Activated T-cell treated with anti-CD3 and anti-CD28 coated beads, Interleukin-2, amount 50 U/mL, for 4 hours (primary cell): ENCODE data around the gene CYBC1. TPM values are rescaled to one million over a fixed set of nuclear protein-coding genes. Genes with fewer than 3 reads are reported as not detected.

Experiments
- ATAC-seq, 2 donors: fragments of 200-7000 bp; cut with Tn5 transposase; one replicate each; pipeline ENCODE4 v1.10.0; 2021
- DNase-seq: peaks from one replicate; pipeline ENCODE4 v3.0.0-alpha.2; 2020
- H3K27me3 Mint-ChIP-seq: one replicate; pipeline ENCODE4 v1.8.0; 2021; ENCODE audit warnings: low read depth, mixed read lengths
- H3K36me3 Mint-ChIP-seq: one replicate; pipeline ENCODE4 v1.8.0; 2022; ENCODE audit warnings: mixed read lengths; ENCODE audit not compliant: insufficient read depth
- H3K4me1 Mint-ChIP-seq: one replicate; pipeline ENCODE4 v1.8.0; 2021; ENCODE audit warnings: low read depth, mixed read lengths
- H3K4me3 Mint-ChIP-seq: one replicate; pipeline ENCODE4 v1.8.0; 2021; ENCODE audit warnings: mild to moderate bottlenecking, moderate library complexity, mixed read lengths
- H3K9me3 Mint-ChIP-seq: one replicate; pipeline ENCODE4 v1.8.0; 2021; ENCODE audit warnings: mixed read lengths
- total RNA-seq, 3 donors: library from RNA; stranded (reverse); gene quantifications; one replicate each; pipeline ENCODE4 v1.2.1, GENCODE V29; 2021

Gene CYBC1
- total RNA-seq, 3 donors from 2014 or later, result 151 to 165 (median 156) TPM

DNA sequence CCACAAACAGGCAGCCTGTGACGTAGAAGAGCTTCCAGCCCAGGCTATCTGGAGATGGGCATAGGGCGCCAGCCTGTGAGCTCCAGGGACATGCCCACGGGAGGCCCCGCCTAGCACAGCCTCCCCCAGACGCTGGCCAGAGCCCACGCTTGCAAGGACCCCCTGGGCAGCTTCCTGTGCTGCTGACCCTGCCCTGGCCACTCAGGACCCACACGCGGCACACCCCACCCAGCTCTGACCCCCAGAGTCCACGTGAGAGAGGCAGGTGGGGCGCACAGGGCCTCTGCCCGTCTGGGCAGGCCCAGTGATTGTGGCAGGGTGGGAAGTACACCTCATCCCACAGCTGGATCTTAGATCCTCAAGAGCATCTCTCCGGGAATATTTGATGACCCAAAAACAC lies 3.9 kb downstream of the CYBC1 start:
- DNase-seq, result no peak

DNA sequence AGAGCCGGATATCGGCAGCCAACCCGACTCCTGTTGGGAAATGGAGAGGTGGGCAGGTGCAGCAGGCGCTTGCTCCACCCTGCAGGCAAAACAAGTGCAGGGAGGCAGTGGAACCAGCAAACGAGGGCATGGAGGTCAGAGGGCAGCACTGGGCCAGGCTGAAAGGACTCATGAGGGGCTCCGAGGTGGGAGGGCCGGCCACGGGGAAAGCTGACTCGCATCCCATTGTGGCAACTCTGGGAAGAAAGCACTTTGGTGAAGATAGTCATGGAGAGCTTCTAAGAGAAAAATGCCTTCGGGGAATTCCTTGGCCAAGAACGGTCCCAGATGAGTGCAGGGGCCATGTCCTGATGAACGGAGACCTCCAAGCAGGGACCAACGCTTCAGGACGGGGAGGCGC lies 4.4 kb downstream of the CYBC1 start:
- H3K4me1 Mint-ChIP-seq, result peaks cover 28% of the 10 kb centered on the region
- no peak overlapping the region for H3K4me3 Mint-ChIP-seq
- H3K27me3 Mint-ChIP-seq, result no peaks in the 10 kb centered on the region
- no peaks in the 10 kb centered on the region for H3K9me3 Mint-ChIP-seq
- peaks cover 4% of the 10 kb centered on the region for H3K36me3 Mint-ChIP-seq
- no peak for DNase-seq
- ATAC-seq, result no peak

More for the DNA sequence above, 3.9 kb downstream of the CYBC1 start:
- peaks cover 33% of the 10 kb centered on the region for H3K4me1 Mint-ChIP-seq
- no peaks in the 10 kb centered on the region for H3K9me3 Mint-ChIP-seq
- peaks cover 4% of the 10 kb centered on the region for H3K36me3 Mint-ChIP-seq
- H3K4me3 Mint-ChIP-seq, result no peak overlapping the region
- no peak for ATAC-seq
- H3K27me3 Mint-ChIP-seq, result no peaks in the 10 kb centered on the region

DNA sequence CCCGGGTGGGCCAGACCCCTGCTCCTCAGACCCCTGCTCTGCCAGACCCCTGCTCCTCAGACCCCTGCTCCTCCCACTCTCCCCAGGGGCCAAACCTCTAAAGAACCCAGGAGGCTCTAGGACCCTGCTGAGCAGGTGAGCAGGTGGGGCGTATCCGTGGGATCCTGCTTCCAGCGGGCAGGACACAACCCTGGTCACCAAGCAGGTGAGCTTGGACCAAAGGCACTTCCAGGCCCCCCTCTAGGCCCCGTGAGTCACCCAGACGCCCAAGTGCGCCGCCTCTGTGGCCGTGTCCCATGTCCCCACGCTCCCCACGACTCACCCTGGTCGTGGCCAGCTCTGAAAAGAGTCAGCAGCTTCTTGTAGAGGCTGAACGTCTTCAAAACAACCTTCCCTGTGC lies 5.0 kb downstream of the CYBC1 start:
- peaks cover 4% of the 10 kb centered on the region for H3K36me3 Mint-ChIP-seq
- DNase-seq, result no peak

DNA sequence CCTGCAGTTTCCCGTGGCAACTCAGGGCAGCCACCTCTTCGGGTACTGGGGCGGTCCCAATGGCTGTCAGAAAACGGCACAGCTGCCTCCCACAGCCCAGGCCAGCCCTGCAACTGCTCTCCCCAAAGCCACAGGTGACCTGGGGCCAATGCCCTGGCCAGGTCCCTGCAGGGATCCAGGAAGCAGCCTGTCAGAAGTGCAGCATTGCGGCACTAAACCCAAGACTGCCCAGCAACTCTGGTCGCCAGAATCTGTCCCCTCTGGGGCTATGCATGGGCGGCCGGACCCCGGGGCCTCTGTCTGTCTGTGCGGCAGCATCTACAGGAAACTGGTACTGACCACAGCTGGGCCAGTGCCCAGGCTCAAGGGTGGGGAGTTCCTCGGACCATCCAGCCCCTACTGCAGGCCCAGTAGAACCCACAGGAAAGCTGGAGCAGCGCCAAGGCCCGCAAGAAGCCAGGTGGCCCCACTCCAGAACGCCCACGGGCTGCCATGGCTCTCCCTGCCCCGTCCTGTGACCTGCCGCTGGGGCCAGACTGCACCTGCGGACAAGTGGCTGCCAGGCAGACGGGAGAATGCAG lies 5.5 kb downstream of the CYBC1 start:
- Mint-ChIP-seq H3K36me3 (peaks cover 4% of the 10 kb centered on the region), H3K9me3 (no peaks in the 10 kb centered on the region), H3K4me3 (no peak overlapping the region), H3K27me3 (no peaks in the 10 kb centered on the region), H3K4me1 (peaks cover 24% of the 10 kb centered on the region)
- ATAC-seq (no peak), DNase-seq (no peak)

More for the DNA sequence above, 5.0 kb downstream of the CYBC1 start:
- ATAC-seq, result no peak
- no peaks in the 10 kb centered on the region for H3K9me3 Mint-ChIP-seq
- H3K4me1 Mint-ChIP-seq, result peaks cover 24% of the 10 kb centered on the region
- no peaks in the 10 kb centered on the region for H3K27me3 Mint-ChIP-seq
- H3K4me3 Mint-ChIP-seq, result no peak overlapping the region

DNA sequence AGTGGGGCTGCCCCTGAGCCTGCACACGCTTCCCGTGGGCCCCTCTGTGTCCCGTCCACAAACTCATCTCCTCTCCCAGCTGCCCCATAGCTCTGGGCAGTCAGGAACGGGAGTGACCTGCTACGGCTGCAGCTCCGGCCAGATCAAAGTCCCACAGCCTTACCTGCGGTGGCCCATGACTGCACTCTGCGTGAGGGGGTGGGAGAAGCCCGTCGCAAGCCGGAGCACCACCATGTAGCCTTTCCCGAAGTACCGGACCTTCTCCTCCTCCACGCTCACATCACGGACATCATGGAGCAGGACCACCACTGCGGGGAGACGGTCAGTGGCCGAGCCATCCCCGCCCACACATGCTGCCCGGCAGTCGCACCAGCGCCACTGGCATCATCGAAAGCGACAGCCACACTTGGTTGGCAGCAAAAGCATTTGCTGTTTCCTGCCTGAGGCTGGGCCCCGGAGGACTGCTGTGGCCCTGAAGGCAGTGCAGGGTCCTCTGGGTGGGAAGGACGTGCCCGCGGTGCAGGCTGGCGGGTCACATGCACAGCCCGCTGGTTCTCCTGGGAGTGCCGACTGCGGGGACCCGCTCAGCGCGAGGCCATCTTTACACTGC lies 6.2 kb downstream of the CYBC1 start:
- ATAC-seq (no peak), DNase-seq (no peak)
- H3K4me3 Mint-ChIP-seq, result no peak overlapping the region
- H3K9me3 Mint-ChIP-seq, result no peaks in the 10 kb centered on the region
- H3K4me1 Mint-ChIP-seq, result peaks cover 19% of the 10 kb centered on the region
- no peaks in the 10 kb centered on the region for H3K27me3 Mint-ChIP-seq
- peaks cover 4% of the 10 kb centered on the region for H3K36me3 Mint-ChIP-seq

DNA sequence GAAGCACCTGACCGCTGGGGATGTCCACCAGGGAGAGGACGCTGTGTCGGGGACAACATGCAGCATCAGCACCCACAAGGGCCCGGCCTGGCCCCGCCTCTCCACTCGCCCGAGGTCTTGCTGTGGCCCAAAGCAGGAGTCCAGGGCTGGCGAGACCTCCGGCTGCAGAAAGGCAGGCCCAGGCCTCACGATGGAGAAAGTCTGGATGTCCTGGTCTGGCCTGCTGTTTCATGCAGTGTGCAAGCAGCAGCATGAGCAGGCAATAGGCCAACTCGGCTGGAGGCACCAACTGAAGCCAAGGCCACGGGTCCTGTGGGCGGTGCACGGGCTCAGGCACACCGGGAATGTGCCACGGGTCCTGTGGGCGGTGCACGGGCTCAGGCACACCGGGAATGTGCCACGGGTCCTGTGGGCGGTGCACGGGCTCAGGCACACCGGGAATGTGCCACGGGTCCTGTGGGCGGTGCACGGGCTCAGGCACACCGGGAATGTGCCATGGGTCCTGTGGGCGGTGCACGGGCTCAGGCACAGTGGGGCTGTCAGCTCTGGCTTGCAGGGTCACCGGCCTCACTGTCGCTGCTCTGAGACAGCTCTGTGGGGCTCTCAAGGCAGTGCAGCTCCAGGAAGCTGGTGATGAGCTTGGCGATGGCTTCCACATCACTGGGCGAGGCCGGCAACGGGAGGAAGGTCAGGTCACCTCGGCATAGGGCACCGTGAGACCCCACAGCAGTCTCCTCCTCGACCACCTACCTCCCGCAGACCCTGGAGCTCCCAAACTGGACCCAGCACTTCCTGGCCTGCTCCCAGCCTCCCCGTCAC lies 6.9 kb downstream of the CYBC1 start:
- no peaks in the 10 kb centered on the region for H3K9me3 Mint-ChIP-seq
- H3K4me3 Mint-ChIP-seq, result no peak overlapping the region
- no peaks in the 10 kb centered on the region for H3K27me3 Mint-ChIP-seq
- DNase-seq (no peak), ATAC-seq (no peak)
- peaks cover 4% of the 10 kb centered on the region for H3K36me3 Mint-ChIP-seq
- H3K4me1 Mint-ChIP-seq, result peaks cover 16% of the 10 kb centered on the region

DNA sequence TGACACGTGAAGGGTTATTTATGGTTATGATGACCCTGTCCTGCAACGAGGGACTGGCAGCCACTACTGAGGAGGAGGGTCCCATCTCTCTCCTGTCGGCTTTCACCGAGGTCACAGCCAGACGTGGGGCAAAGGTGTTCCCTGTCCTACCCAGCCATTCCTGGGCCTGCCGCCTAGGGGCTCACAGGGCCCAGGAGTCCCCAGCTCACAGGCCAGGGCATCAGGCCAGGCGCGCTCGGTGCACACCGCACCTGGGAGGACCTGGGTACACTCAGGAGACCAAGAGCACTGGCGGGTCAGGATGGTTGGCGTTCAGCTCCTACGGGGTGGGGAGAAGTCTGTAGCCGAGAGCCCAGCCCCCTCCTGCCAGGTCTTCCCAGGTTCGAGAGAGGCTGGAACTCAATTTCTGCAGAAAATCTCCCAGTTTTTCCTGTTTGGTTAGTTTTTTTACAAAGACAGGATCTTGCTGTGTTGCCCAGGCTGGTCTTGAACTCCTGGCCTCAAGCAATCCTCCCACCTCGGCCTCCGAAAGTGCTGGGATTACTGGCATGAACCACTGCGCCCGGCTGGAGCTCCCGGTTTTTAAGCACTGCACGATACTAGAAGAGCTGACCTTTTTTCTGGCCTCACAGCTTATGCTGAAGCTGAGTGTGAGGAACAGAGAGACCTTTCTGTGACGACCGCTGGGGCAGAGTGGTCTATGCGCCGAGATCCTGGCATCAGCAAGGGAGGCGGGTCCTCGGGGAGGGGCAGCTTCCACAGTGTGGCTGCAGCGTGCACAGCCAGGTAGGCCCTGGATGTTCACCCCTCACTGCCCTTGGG lies 7.7 kb downstream of the CYBC1 start:
- Mint-ChIP-seq H3K36me3 (peaks cover 4% of the 10 kb centered on the region), H3K4me1 (peaks cover 14% of the 10 kb centered on the region), H3K27me3 (no peaks in the 10 kb centered on the region)

DNA sequence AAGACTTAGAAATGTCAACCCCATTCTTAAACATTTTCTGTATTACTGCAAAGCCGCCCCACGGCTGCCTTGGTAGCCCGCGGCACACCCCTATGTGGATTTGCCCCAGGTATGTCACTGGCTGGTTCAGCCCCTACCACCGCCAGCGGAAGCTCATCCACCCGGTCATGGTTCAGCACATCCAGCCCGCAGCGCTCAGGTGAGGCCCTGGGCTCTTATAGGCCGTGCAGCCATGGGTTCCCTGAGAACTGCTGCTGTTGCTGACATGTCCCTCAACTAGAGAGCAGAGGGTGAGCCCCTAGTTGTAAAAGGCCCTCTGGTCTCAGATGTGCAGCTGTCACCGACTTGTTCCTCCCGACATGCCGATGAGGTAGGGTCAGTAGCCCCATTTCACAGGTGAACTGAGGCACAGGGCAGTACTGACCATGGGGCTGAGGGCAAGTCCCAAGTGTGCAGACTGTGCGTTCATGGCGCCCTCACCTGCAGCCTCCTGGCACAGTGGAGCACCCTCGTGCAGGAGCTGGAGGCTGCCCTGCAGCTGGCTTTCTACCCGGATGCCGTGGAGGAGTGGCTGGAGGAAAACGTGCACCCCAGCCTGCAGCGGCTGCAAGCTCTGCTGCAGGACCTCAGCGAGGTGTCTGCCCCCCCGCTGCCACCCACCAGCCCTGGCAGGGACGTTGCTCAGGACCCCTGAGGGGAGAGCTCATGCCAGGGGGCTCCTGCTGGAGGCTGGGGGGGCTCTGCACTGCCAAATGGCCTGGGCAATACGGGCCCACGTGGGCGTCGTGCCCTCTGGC lies 8.7 kb downstream of the CYBC1 start:
- H3K9me3 Mint-ChIP-seq, result no peaks in the 10 kb centered on the region
- no peaks in the 10 kb centered on the region for H3K27me3 Mint-ChIP-seq
- no peak overlapping the region for H3K4me3 Mint-ChIP-seq
- peaks cover 4% of the 10 kb centered on the region for H3K36me3 Mint-ChIP-seq
- peaks cover 9% of the 10 kb centered on the region for H3K4me1 Mint-ChIP-seq
- DNase-seq (no peak), ATAC-seq (no peak)

More for the DNA sequence above, 7.7 kb downstream of the CYBC1 start:
- Mint-ChIP-seq H3K4me3 (no peak overlapping the region), H3K9me3 (no peaks in the 10 kb centered on the region)
- no peak for ATAC-seq
- no peak for DNase-seq

DNA sequence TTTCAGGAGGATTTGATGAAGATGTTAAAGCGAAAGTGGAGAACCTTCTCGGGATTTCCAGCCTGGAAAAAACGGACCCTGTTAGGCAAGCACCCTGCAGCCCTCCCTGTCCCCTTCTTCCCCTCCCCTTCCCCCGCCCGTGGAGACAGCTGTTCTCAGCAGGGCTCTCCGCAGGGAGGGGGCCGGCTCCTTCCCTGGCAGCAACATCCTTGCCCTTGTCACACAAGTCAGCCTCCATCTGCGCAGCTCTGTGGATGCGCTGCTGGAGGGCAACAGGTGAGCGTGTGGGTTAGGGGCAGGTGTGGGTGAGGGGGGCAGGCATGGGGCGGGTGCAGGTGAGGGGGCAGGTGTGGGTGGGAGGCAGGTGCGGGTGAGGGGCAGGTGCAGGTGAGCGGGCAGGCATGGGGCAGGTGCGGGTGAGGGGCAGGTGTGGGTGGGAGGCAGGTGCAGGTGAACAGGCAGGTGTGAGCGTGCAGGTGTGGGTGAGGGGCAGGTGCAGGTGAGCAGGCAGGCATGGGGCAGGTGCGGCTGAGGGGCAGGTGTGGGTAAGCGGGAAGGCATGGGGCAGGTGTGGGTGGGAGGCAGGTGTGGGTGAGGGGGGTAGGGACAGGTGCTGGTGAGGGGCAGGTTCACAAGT lies 9.4 kb downstream of the CYBC1 start:
- Mint-ChIP-seq H3K27me3 (no peaks in the 10 kb centered on the region), H3K9me3 (no peaks in the 10 kb centered on the region), H3K4me1 (peaks cover 3% of the 10 kb centered on the region), H3K36me3 (peaks cover 4% of the 10 kb centered on the region), H3K4me3 (no peak overlapping the region)
- DNase-seq, result no peak
- no peak for ATAC-seq

DNA sequence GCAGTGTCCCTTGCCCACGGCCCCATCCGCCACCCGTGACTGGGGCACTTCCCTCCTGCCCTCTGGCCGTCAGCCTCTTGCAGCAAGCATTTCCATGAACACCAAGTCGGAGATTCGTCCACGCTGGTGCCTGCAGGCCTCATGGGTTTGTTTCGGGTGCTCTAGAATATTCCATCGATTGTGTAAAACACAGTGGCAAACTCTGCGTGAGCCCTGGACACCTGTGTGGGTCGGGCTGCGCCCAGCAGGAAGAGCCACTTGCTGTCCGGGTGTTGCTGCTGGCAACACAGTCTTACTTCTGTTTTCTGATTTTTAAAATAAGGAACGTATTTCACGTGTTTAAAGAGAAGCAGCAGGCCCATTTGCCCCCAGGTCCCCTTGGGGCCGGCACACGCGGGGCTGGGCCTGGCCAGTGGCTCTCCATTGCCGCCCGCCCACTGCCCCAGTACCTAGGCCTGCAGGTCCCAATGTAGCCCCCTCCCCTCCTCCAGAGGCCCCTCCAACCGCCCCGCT lies 10.0 kb downstream of the CYBC1 start:
- Mint-ChIP-seq H3K9me3 (no peaks in the 10 kb centered on the region), H3K4me1 (no peaks in the 10 kb centered on the region), H3K4me3 (no peak overlapping the region), H3K27me3 (no peaks in the 10 kb centered on the region), H3K36me3 (peaks cover 4% of the 10 kb centered on the region)
- DNase-seq (no peak), ATAC-seq (no peak)

DNA sequence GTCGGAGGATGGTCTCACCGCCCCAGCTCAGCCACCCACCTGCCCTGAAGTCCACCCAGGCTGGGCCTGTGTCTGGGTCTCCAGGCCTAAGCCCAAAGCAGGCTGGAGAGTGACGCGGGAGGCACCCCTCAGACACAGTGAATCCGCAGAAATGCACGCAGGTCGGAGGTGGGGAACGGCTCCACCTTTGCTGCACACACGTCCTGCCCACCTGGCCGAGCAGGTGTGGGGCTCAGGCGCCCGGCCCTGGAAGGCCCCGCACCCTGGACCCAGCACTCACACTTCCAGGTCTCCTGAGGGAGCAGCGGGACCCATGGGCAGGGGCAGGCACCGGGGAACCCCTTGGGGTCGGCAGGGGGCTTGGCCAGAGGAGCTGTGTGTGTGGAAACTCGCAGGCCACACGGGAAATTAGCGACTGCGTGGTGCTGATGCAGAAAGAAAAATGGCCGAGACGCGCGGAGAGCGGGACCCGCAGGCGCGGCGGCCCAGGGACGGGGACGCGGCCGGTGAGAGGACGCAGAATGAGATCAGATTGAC lies 10.7 kb downstream of the CYBC1 start:
- H3K27me3 Mint-ChIP-seq, result no peaks in the 10 kb centered on the region
- H3K4me3 Mint-ChIP-seq, result no peak overlapping the region
- DNase-seq (no peak), ATAC-seq (no peak)
- peaks cover 4% of the 10 kb centered on the region for H3K36me3 Mint-ChIP-seq
- peaks cover 2% of the 10 kb centered on the region for H3K4me1 Mint-ChIP-seq
- no peaks in the 10 kb centered on the region for H3K9me3 Mint-ChIP-seq

DNA sequence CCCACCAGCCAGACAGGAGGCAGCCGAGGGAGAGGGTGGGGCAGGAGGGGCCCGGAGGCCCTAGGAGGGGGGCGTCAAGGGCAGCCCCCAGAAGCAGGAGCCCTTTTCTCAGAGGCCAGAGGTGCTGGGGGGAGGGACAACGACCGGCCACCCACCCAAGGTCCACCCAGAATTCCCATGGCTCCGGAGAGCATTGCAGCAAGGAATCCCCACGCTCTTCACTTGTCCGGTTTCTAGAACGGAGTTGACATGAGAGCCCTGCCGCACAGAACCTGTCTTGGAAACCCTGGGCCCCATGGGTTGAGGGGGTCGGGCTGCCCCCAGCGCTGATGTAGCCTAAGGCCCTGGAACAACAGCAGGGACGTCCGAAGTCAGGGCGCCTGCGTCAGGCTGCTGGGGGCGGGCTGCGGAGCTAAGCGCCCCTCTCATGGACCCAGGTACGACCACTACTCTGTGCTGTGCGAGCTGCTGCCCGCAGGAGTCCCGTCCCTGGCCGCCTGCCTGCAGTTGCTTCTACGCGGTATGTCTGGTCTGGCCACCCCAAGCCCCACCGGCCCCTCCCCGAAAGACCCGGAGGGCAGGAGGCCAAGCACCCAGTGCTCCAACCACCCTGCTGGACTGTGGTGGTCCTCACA lies 11.2 kb downstream of the CYBC1 start:
- ATAC-seq (no peak), DNase-seq (no peak)
- H3K9me3 Mint-ChIP-seq, result no peaks in the 10 kb centered on the region
- H3K36me3 Mint-ChIP-seq, result peaks cover 4% of the 10 kb centered on the region
- no peak overlapping the region for H3K4me3 Mint-ChIP-seq
- no peaks in the 10 kb centered on the region for H3K27me3 Mint-ChIP-seq
- peaks cover 6% of the 10 kb centered on the region for H3K4me1 Mint-ChIP-seq
